GM13977 (cell line): ENCODE data around the gene DGAT2.

Experiments
- DNase-seq: peaks from one replicate; pipeline ENCODE4 v3.0.0; 2012; ENCODE audit warnings: low spot score
- in situ Hi-C: fragments of 300-500 bp; cut with MboI; formaldehyde crosslinking; loops from one replicate; pipeline ENCODE4 v1.12.0; 2022; ENCODE audit warnings: low sequenced_read_pairs, low pct_unique_long_range_greater_than_20kb, mixed read lengths, inconsistent platforms; ENCODE audit not compliant: unreplicated experiment
- TF ChIP-seq, protein P1 (sequence below): IDR thresholded peaks from 2 replicates; pipeline ENCODE4 v1.5.1; 2012; ENCODE audit warnings: mild to moderate bottlenecking, control low read depth; ENCODE audit not compliant: insufficient read depth; ENCODE audit errors: extremely low read depth, missing control alignments

DGAT2 gene

DNA sequence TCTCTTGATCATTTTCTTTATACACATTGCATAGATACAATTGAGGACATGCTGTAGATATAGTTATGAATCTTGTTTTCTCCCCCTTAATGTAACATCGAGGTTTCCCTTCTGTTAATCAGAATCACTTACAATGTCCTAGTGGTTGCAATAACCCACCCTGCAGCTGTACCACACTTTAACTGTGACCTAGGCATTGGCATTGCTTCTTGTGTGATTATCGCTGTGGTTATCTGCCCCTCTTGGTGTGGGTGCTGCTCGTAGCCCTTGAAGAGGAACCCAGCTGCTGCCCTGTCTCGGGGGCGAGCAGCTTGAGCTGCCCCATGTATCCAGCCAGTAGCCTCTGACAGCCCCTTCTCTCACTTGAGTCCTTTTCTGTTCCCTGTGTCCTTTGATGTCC lies 1.5 kb downstream of the DGAT2 start:
- no peak for DNase-seq
- TF ChIP-seq, protein P1, sequence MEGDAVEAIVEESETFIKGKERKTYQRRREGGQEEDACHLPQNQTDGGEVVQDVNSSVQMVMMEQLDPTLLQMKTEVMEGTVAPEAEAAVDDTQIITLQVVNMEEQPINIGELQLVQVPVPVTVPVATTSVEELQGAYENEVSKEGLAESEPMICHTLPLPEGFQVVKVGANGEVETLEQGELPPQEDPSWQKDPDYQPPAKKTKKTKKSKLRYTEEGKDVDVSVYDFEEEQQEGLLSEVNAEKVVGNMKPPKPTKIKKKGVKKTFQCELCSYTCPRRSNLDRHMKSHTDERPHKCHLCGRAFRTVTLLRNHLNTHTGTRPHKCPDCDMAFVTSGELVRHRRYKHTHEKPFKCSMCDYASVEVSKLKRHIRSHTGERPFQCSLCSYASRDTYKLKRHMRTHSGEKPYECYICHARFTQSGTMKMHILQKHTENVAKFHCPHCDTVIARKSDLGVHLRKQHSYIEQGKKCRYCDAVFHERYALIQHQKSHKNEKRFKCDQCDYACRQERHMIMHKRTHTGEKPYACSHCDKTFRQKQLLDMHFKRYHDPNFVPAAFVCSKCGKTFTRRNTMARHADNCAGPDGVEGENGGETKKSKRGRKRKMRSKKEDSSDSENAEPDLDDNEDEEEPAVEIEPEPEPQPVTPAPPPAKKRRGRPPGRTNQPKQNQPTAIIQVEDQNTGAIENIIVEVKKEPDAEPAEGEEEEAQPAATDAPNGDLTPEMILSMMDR, result no peak
- in situ Hi-C loops, result no loop called here

DNA sequence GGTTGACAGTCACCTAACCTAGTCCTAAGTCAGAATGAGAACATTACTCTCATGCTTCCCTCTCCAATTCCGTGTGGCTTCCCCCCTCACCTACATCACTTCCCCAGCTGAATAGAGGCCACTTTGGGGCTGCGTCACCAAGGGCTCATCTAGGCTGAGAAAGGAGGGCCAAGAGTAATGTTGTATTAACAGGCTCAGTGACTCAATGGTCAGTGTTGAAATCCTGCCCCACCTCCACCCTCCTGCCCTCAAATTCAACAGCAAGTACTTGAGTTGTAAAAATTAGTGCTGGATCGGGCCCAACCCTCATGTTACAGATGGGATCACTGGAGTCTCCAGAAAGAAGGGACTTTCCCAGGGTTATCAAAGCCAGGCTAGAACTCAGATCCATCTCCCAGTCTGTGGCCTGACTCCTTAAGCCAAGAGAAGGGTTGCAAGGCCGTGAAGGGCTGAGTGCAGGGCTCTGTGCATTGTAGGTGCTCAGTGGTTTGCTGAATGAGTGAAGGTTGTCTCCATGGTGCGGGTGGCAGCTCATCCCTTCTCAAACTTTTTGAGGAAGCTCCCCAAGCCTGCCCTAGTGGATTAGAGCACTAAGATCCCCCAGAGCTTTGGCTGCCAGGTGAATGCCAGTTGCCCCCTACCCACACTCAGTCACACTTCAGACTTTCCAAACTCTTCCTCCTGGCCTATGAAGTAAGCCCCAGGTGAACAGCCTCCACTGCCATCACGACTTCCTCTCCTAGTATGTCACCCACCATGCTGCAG lies 3.2 kb downstream of the DGAT2 start:
- DNase-seq, result no peak
- TF ChIP-seq, protein P1, result no peak
- in situ Hi-C loops, result no loop called here

DNA sequence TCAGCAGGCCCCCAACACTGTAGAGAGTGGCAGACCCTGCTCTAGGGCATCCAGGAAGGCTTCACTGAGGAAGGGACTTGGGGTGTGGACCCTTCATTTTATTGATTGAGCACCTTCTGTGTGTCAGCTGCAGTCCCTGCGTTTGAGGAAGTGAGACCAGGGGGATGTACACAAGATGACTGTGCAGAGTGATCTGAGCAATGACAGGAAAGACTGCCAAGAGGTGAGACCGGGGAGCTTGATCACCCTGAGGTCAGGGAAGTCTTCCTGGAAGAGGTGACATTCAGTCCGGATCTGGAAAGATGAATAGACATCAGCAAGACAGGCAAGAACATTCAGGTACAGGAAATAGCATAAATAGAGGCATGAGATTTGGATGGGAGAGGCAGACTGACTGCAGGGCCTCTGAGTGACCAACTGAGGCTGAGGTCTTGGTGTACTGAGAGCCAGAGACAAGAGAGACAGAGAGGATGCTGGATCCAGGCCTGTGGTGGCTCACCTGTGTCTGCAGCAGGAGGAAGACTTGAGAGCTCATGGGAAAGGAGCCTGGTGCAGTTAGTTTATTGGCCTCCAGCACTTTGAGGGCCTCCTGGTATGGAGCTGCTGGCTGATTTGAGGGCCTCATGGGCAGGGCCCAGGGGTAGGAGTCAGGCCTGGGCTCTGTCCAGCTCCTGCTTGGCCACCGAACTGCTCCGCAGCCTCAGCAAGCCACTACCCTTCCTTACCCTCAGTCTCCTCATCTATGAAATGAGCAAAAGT lies 5.2 kb downstream of the DGAT2 start:
- in situ Hi-C loops, result no loop called here
- peak; percentile 86 for DNase-seq
- TF ChIP-seq, protein P1, result no peak

DNA sequence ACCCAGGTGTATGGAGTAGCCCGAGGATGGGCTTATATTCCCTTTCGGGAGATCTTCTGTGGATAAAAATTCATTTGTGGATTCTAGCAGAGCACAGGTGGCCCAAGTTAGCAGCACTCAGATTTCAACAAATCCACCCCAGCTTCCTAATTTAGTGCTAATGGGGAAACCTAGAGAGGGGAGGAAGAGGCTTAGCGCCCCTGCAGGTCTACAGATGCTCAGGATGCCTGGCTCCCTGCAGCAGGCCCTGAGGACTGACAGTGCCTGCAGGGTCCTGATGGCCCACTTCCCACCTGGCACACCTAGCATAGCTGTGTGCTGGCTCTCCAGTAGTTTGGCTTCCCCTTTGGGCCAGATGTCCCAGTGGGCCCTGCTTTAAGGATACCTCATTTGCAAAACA lies 6.5 kb downstream of the DGAT2 start:
- TF ChIP-seq, protein P1, result no peak
- in situ Hi-C loops, result no loop called here
- no peak for DNase-seq

DNA sequence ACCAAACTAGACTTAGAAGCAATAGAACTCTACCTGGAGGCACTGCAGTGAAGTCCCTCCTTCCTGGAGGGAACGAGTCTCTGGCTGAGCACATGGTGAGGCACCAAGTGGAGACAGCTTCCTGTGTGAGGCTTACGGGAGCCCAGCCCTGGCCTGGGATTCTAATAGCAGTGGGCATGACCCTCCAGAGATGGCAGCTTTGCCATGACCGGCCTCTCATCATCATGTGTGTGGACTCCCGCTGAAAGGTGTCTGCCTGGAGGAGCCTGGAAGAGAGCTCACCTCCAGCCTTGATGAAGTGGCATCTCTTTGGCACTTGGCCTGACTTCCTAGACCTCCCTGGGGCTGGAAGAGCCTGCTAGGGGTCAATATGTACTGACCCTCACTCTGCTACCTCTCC lies 8.0 kb downstream of the DGAT2 start:
- in situ Hi-C loops, result no loop called here
- TF ChIP-seq, protein P1, result no peak
- no peak for DNase-seq

DNA sequence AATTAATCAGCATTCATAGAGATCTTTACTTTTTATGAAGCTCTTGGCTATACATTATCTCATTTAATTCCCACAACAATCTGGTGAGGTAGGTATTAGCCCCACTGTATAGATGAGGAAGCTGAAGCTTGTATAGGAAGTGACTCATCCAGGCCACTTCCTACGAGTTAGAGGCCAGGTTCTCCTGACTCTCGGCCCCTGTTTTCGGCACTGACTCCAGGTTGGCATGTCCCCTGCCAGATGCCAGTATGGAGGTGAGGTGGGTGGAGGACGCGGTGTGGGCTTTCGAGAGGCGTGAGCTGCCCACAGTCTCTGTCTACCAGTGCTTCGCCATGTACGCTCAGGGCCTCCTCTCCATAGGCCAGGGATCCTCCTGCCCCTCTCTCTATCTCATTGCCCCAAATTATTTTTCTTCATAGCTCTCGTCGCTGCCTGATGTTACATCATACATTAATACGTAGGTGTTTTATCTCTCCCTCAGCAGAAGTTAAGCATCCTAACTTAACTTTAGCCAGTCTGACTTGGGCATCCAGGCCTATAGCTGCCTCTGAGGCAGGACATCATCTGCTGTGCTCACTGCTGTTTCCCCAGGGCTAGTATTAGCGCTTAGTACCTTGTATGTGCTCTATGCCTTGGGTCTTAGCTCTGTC lies 9.0 kb downstream of the DGAT2 start:
- TF ChIP-seq, protein P1, result no peak
- DNase-seq, result no peak
- in situ Hi-C loops, result no loop called here
